Measurements from ENCODE around the gene RXFP1. TPM values are rescaled to one million over a fixed set of nuclear protein-coding genes. Genes with fewer than 3 reads are reported as not detected.
A peak's percentile ranks its signal among the peaks of the same experiment; 100 is the strongest.

The RXFP1 gene
- total RNA-seq, 2 experiments from 2014 or later, result not detected

DNA sequence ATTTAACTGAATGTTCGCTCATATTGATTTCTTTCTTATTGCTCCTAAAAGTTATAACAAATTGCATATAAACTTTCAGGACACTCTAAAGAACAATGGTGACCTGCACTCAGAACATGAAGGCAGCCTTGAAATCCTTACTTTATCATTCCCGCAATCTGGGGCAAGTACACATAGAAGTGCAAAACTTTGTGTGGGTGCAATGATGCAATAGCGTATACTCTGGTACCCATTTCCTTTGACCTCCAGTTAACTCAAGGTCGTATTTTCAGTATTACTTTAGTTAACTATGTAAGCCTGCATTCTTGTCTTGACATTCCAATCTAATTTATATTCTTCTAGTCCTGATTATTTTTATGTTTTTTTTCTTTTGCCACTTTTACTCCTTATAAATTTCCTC is 85.3 kb downstream of the RXFP1 start:
- ATAC-seq (ENCODE audit: low read depth) (no peak), DNase-seq (no peak)
- Mint-ChIP-seq H3K9me3 (no peaks in the 10 kb centered on the region), H3K4me1 (no peaks in the 10 kb centered on the region), H3K36me3 (no peaks in the 10 kb centered on the region), H3K27me3 (peaks cover 11% of the 10 kb centered on the region), H3K4me3 (no peak overlapping the region), H3K27ac (no peak overlapping the region)
- POLR2A ChIA-PET, result no interaction called here

DNA sequence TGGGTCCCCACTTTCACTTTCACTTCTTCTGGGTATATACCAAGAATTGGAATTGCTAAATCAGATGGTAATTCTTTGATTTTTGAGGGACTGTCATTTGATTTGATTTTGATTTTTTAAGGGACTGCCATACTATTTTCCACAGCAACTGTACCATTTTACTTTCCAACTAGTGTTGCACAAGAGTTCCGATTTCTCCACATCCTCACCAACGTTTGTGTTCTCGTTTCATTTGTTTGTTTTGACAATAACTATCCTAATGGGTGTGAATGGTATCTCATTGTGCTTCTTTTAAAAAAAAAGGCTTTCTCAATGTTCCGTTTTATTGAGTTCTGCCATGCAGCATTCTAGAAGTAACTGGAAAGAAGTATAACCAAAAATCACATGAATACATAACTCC is 87.4 kb downstream of the RXFP1 start:
- Mint-ChIP-seq H3K27me3 (peaks cover 14% of the 10 kb centered on the region), H3K9me3 (no peaks in the 10 kb centered on the region), H3K27ac (no peak overlapping the region), H3K4me3 (no peak overlapping the region), H3K4me1 (no peaks in the 10 kb centered on the region), H3K36me3 (no peaks in the 10 kb centered on the region)
- no peak for ATAC-seq (ENCODE audit: low read depth)
- no peak for DNase-seq
- POLR2A ChIA-PET, result no interaction called here

- Mint-ChIP-seq H3K4me3 (no peak overlapping the region), H3K27me3 (peaks cover 7% of the 10 kb centered on the region), H3K9me3 (no peaks in the 10 kb centered on the region), H3K27ac (no peak overlapping the region), H3K4me1 (no peaks in the 10 kb centered on the region), H3K36me3 (no peaks in the 10 kb centered on the region)
- ATAC-seq (ENCODE audit: low read depth), result no peak
- DNase-seq, result no peak
- POLR2A ChIA-PET, result no interaction called here
These were observed 89.1 kb downstream of the RXFP1 start for GRCh38 chr4:158610790-158611189.

- Mint-ChIP-seq H3K9me3 (no peaks in the 10 kb centered on the region), H3K36me3 (no peaks in the 10 kb centered on the region), H3K27me3 (peaks cover 8% of the 10 kb centered on the region), H3K4me3 (no peak overlapping the region), H3K4me1 (no peaks in the 10 kb centered on the region), H3K27ac (no peak overlapping the region)
- DNase-seq (no peak), ATAC-seq (ENCODE audit: low read depth) (no peak)
- POLR2A ChIA-PET, result no interaction called here
These were observed 91.4 kb downstream of the RXFP1 start for GRCh38 chr4:158613046-158613445.

DNA sequence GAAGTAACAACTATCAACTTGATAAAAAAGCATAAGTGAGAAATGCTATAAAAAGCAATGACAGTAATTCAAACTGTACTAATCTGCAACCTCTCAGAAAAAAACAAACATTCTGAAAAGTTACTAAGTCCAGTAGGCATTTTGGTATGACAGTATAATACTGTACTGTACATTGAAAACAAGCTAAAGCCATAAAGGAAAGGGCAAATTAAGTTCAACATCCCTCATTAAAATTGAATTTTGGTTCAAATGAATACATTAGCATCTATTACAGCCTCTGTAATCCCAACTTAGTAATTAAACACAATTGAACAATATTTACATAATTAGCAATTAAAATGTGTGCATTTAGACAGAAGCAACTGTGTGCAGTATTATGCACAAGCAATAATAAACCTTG is 96.3 kb downstream of the RXFP1 start:
- Mint-ChIP-seq H3K27me3 (peaks cover 22% of the 10 kb centered on the region), H3K4me3 (no peak overlapping the region), H3K27ac (no peak overlapping the region), H3K9me3 (no peaks in the 10 kb centered on the region), H3K36me3 (no peaks in the 10 kb centered on the region), H3K4me1 (no peaks in the 10 kb centered on the region)
- no peak for ATAC-seq (ENCODE audit: low read depth)
- POLR2A ChIA-PET, result interaction anchor here (0.5 kb wide), 1 partner anchor 9 kb away, joined by 5 read pairs; no protein-coding TSS in a partner anchor
- DNase-seq, result no peak

DNA sequence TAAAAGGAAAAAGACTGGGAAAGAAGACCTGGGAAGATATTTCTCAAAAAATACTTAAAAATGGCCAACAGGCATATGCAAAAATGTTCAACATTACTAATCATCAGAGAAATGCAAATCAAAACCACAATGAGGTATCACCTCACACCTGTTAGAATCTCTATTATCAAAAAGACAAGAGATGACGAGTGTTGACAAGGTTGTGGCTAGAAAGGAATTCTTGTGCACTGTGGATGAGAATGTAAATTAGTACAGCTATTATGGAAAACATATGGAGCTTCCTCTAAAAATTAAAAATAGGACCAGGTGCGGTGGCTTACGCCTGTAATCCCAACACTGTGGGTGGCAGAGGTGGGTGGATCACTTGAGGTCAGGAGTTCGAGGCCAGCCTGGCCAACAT is 100.0 kb downstream of the RXFP1 start:
- ATAC-seq (ENCODE audit: low read depth) (no peak), DNase-seq (no peak)
- Mint-ChIP-seq H3K4me1 (no peaks in the 10 kb centered on the region), H3K36me3 (no peaks in the 10 kb centered on the region), H3K9me3 (no peaks in the 10 kb centered on the region), H3K27me3 (peaks cover 36% of the 10 kb centered on the region), H3K4me3 (no peak overlapping the region), H3K27ac (no peak overlapping the region)
- POLR2A ChIA-PET, result no interaction called here

DNA sequence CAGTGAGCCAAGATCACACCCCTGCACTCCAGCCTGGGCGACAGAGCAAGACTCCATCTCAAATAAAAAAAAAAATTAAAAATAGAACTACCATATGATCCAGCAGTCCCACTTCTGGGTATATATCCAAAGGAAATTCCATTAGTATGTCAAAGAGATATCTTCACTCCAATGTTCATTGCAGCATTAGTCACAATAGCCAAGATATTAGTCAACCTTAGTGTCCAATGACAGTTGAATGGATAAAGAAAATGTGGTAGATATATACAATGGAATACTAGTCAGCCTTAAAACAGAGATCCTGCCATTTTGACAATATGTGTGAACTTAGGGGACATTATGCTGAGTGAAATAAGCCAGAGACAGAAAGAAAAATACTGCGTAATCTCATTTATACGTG is 100.6 kb downstream of the RXFP1 start:
- Mint-ChIP-seq H3K9me3 (no peaks in the 10 kb centered on the region), H3K36me3 (no peaks in the 10 kb centered on the region), H3K4me3 (no peak overlapping the region), H3K4me1 (no peaks in the 10 kb centered on the region), H3K27ac (no peak overlapping the region), H3K27me3 (peaks cover 34% of the 10 kb centered on the region)
- POLR2A ChIA-PET, result no interaction called here
- DNase-seq (no peak), ATAC-seq (ENCODE audit: low read depth) (no peak)

DNA sequence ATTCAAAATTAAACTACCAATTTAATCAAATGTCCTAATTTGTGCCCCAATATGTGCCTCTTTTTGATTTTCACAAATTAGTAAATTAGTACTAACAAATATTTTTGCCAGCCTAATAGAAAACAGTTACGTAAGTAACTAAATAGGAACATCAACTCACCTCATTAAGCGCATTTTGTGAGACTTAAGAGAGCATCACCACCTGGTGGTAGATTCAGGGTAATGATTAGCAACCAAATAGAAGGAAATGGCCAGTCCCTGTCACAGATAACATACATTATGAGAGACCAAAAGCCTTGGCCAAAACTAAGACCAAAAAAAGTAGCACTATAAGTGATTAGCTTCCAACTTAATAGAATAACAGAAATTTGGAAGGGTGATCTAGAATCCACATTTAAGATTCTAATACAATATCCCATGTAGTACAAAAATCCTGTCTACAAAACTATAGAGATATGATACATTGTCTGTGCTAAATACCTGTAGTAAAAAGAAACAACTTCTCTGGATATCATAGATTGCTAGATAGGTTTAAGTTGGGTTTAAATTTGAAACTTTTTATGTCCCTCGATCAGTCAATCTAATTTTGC is 103.3 kb downstream of the RXFP1 start:
- POLR2A ChIA-PET, result no interaction called here
- ATAC-seq (ENCODE audit: low read depth) (no peak), DNase-seq (no peak)
- Mint-ChIP-seq H3K4me3 (no peak overlapping the region), H3K36me3 (no peaks in the 10 kb centered on the region), H3K9me3 (no peaks in the 10 kb centered on the region), H3K27ac (no peak overlapping the region), H3K4me1 (no peaks in the 10 kb centered on the region), H3K27me3 (peaks cover 27% of the 10 kb centered on the region)

DNA sequence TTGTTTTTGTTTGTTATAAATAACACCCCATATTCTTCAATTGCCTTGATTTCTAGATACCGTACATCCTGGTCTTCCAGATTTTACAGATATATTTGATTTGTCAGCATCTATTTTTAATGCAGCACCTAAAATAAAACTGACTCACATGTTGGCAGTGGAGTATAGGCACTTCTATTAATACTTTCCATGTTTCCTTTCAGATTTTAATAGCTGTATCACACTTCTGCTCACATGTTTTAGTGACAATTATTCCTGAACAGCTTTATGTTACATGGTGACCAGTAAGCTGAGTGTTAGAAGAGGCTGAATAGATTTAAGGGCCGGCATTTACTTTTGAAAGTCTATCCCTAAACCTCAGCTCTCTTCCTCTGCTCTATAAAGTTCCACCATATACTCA is 103.9 kb downstream of the RXFP1 start:
- no peak for DNase-seq
- no peak overlapping the region for H3K4me3 Mint-ChIP-seq
- no peak for ATAC-seq (ENCODE audit: low read depth)
- H3K9me3 Mint-ChIP-seq, result no peaks in the 10 kb centered on the region
- H3K27me3 Mint-ChIP-seq, result peaks cover 27% of the 10 kb centered on the region
- no peak overlapping the region for H3K27ac Mint-ChIP-seq
- POLR2A ChIA-PET, result no interaction called here
- no peaks in the 10 kb centered on the region for H3K4me1 Mint-ChIP-seq
- H3K36me3 Mint-ChIP-seq, result no peaks in the 10 kb centered on the region

GRCh38 chr4:158630893-158631292 is 109.2 kb downstream of the RXFP1 start:
- Mint-ChIP-seq H3K27me3 (peaks cover 22% of the 10 kb centered on the region), H3K4me1 (no peaks in the 10 kb centered on the region), H3K36me3 (no peaks in the 10 kb centered on the region), H3K4me3 (no peak overlapping the region), H3K9me3 (no peaks in the 10 kb centered on the region), H3K27ac (no peak overlapping the region)
- no peak for ATAC-seq (ENCODE audit: low read depth)
- POLR2A ChIA-PET, result no interaction called here
- DNase-seq, result no peak

DNA sequence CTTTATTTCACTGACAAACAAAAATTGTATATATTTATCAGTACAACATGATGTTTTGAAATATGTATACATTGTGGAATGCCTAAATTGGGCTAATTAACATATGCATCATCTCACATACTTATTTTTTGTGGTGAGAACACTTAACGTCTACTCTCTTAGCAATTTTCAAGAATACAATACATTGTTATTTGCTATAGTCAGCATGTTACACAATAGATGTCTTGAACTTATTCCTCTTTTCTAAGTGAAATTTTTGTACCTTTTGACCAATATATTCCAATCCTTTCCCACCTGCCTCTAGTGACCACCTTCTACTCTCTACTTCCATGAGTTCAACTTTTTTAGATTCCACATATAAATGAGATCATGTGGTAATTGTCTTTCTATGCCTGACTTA is 114.9 kb downstream of the RXFP1 start:
- ATAC-seq (ENCODE audit: low read depth), result no peak
- H3K4me3 Mint-ChIP-seq, result no peak overlapping the region
- peaks cover 35% of the 10 kb centered on the region for H3K27me3 Mint-ChIP-seq
- H3K36me3 Mint-ChIP-seq, result no peaks in the 10 kb centered on the region
- DNase-seq, result no peak
- H3K4me1 Mint-ChIP-seq, result no peaks in the 10 kb centered on the region
- H3K9me3 Mint-ChIP-seq, result no peaks in the 10 kb centered on the region
- H3K27ac Mint-ChIP-seq, result no peak overlapping the region
- POLR2A ChIA-PET, result no interaction called here

DNA sequence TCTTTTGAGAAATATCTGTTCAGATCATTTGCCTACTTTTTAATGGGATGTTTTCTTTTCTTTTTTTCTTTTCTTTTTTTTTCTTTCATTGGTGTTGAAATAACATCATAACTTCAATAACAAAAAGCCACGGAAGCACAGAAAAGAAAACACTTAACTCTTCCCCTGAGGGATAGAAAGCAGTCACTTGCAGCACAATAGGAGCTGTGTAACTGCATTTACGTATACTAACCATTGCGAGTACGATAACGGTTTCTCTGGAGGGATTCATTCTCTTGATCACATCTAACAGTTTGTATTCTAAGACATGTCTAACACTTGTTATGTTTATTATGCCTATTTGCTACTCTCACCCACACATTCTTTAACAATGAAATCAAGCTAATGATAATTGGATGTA is 122.7 kb downstream of the RXFP1 start:
- DNase-seq (no peak), ATAC-seq (ENCODE audit: low read depth) (no peak)
- peaks cover 18% of the 10 kb centered on the region for H3K27me3 Mint-ChIP-seq
- POLR2A ChIA-PET, result no interaction called here
- H3K36me3 Mint-ChIP-seq, result no peaks in the 10 kb centered on the region
- H3K4me3 Mint-ChIP-seq, result no peak overlapping the region
- no peak overlapping the region for H3K27ac Mint-ChIP-seq
- no peaks in the 10 kb centered on the region for H3K9me3 Mint-ChIP-seq
- no peaks in the 10 kb centered on the region for H3K4me1 Mint-ChIP-seq

DNA sequence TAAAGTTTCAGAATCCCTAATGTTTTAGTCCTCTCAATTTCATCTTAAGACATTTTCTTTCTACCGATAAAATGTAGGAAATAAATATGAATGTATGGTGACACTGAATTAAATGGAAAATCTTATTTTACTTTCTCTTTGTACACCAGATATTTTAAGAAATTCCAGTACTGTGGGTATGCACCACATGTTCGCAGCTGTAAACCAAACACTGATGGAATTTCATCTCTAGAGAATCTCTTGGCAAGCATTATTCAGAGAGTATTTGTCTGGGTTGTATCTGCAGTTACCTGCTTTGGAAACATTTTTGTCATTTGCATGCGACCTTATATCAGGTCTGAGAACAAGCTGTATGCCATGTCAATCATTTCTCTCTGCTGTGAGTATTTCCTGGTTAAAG is 123.1 kb downstream of the RXFP1 start:
- H3K27me3 Mint-ChIP-seq, result peaks cover 15% of the 10 kb centered on the region
- H3K4me1 Mint-ChIP-seq, result no peaks in the 10 kb centered on the region
- DNase-seq, result no peak
- H3K36me3 Mint-ChIP-seq, result no peaks in the 10 kb centered on the region
- H3K27ac Mint-ChIP-seq, result no peak overlapping the region
- POLR2A ChIA-PET, result no interaction called here
- H3K9me3 Mint-ChIP-seq, result no peaks in the 10 kb centered on the region
- no peak overlapping the region for H3K4me3 Mint-ChIP-seq
- ATAC-seq (ENCODE audit: low read depth), result no peak

DNA sequence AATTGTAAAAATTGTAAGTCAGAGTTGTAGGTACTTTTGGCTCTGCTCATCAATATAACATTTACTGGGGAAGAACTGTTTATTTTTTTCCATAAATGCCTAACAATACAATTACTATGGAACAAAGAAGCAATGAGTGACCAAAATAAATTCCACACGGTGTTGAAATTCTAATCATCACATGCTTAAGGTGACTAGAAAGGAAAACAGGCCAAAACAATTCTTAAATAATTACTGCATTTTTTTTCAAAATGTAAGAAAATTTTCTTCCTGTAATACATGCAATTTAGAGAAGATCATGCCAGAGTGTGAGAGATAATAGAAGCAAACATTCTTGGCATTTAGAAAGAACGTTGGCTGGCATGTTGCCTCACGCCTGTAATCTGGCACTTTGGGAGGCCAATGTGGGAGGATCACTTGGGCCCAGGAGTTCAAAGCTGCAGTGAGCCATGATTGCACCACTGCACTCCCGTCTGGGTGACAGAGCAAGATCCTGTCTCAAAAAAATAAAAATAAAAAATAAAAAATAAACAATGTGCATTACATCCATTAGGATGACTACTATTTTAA is 127.5 kb downstream of the RXFP1 start:
- peaks cover 6% of the 10 kb centered on the region for H3K27me3 Mint-ChIP-seq
- H3K36me3 Mint-ChIP-seq, result no peaks in the 10 kb centered on the region
- POLR2A ChIA-PET, result no interaction called here
- no peaks in the 10 kb centered on the region for H3K9me3 Mint-ChIP-seq
- DNase-seq, result no peak
- H3K4me3 Mint-ChIP-seq, result no peak overlapping the region
- H3K27ac Mint-ChIP-seq, result no peak overlapping the region
- no peak for ATAC-seq (ENCODE audit: low read depth)
- H3K4me1 Mint-ChIP-seq, result peaks cover 5% of the 10 kb centered on the region

GRCh38 chr4:158652920-158653319 is 131.2 kb downstream of the RXFP1 start:
- Mint-ChIP-seq H3K9me3 (no peaks in the 10 kb centered on the region), H3K4me3 (peak overlapping the region; percentile 35), H3K36me3 (no peaks in the 10 kb centered on the region), H3K4me1 (peaks cover 5% of the 10 kb centered on the region), H3K27me3 (no peaks in the 10 kb centered on the region), H3K27ac (no peak overlapping the region)
- no peak for DNase-seq
- no peak for ATAC-seq (ENCODE audit: low read depth)
- POLR2A ChIA-PET, result no interaction called here
